ENCODE results near the gene GDF10. TPM values are rescaled to one million over a fixed set of nuclear protein-coding genes. Genes with fewer than 3 reads are reported as not detected.

Gene GDF10
- total and polyA plus RNA-seq, 10 donors, result 0.02 to 0.35 (median 0.20) TPM; not detected in 3

DNA sequence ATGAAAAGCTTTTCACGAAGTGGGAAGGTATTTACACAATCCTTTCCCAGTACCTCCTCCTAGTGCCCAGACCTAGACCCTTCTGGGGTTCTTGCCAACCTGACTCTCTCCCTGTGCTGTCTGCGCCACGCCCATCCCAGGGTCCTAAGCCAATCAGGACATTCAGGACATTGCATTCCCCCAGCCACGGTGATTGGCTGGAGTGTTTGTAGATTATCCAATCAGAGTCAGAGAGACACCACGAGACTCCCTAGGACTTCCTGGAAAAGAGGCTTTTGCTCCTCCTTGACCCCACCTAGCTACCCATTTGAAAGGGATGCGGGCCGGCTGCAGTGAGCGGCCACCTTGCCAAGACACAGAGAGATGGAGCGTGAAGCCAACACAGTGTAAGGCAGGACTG is 18.7 kb downstream of the GDF10 start:
- DNase-seq, result no peak
- H3K9me3 ChIP-seq, result no peaks in the 10 kb centered on the region
- H3K27ac ChIP-seq, result no peak overlapping the region
- H3K36me3 ChIP-seq, result no peaks in the 10 kb centered on the region
- no peak for TF ChIP-seq POLR2AphosphoS5 (IDR thresholded peaks at IDR 0.05)
- TF ChIP-seq POLR2A (IDR thresholded peaks at IDR 0.05), result no peak
- TF ChIP-seq, protein P1, sequence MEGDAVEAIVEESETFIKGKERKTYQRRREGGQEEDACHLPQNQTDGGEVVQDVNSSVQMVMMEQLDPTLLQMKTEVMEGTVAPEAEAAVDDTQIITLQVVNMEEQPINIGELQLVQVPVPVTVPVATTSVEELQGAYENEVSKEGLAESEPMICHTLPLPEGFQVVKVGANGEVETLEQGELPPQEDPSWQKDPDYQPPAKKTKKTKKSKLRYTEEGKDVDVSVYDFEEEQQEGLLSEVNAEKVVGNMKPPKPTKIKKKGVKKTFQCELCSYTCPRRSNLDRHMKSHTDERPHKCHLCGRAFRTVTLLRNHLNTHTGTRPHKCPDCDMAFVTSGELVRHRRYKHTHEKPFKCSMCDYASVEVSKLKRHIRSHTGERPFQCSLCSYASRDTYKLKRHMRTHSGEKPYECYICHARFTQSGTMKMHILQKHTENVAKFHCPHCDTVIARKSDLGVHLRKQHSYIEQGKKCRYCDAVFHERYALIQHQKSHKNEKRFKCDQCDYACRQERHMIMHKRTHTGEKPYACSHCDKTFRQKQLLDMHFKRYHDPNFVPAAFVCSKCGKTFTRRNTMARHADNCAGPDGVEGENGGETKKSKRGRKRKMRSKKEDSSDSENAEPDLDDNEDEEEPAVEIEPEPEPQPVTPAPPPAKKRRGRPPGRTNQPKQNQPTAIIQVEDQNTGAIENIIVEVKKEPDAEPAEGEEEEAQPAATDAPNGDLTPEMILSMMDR (IDR thresholded peaks at IDR 0.05 in 8 of 11, conservative IDR thresholded peaks at IDR 0.05 in 3 of 11), result no peak
- H3K27me3 ChIP-seq (replicated peaks in 1 of 7), result peaks cover 0 to 13% (median 0%) of the 10 kb centered on the region in 7 donors
- no peak overlapping the region for H3K4me3 ChIP-seq
- 52 to 90% (median 84%) methylated on average over 9 of the region's 9 CpGs for WGBS, 5 donors
- no peaks in the 10 kb centered on the region for H3K4me1 ChIP-seq
- intact Hi-C loops (cut with DNase I; ENCODE audit: low total_unique reads), result no loop called here

DNA sequence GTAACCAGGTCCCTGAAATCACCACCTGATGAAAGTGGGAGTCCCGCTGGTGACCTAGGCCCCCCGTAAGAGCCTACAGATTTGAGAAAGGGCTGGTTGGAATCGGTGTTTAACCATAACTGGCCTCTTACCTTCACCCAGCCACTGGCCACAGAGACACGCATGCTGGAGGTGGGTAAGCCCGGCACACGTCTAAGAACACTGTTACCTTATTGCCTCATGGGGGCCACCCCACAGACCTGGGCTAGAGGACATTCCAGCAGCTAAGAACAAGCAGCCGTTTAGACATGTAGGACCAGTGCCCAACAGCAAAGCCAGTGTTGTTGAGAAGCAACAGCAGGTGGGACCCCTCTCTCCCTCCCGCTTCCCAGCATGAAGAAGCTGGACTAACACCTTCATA is 19.8 kb downstream of the GDF10 start:
- Histone ChIP-seq H3K4me3 (no peak overlapping the region), H3K36me3 (no peaks in the 10 kb centered on the region), H3K9me3 (no peaks in the 10 kb centered on the region), H3K27me3 (replicated peaks in 1 of 7) (peaks cover 0 to 16% (median 0%) of the 10 kb centered on the region in 7 donors), H3K4me1 (no peaks in the 10 kb centered on the region), H3K27ac (no peak overlapping the region)
- TF ChIP-seq, protein P1 (IDR thresholded peaks at IDR 0.05 in 8 of 11, conservative IDR thresholded peaks at IDR 0.05 in 3 of 11), result no peak
- no peak for TF ChIP-seq POLR2AphosphoS5 (IDR thresholded peaks at IDR 0.05)
- no peak for TF ChIP-seq POLR2A (IDR thresholded peaks at IDR 0.05)
- DNase-seq, result no peak
- intact Hi-C loops (cut with DNase I; ENCODE audit: low total_unique reads), result no loop called here
- WGBS, 5 donors, result 88 to 94% (median 93%) methylated on average over 8 of the region's 8 CpGs

DNA sequence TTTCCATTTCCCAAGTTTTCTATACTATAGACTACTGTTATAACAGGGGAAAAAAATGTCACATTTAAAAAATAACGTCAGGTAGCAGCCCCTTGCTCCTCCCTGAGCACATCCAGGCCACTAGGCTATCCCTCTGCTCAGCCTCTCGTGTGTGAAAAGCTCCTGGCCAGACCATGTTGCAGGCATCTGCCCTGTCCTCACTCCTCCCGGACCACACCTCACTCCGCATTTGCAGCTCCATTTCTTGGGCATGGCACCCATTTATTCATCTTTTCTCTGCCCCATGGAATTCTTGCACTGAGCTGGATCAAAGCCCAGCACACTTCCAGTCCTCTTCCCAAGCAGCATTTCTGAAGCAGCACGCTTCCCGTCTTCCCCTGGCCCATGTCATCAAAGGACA is 20.8 kb downstream of the GDF10 start:
- DNase-seq, result no peak
- H3K27me3 ChIP-seq (replicated peaks in 1 of 7), result peaks cover 0 to 17% (median 0%) of the 10 kb centered on the region in 7 donors
- TF ChIP-seq POLR2A (IDR thresholded peaks at IDR 0.05), result no peak
- TF ChIP-seq POLR2AphosphoS5 (IDR thresholded peaks at IDR 0.05), result no peak
- TF ChIP-seq, protein P1 (IDR thresholded peaks at IDR 0.05 in 8 of 11, conservative IDR thresholded peaks at IDR 0.05 in 3 of 11), result no peak
- H3K36me3 ChIP-seq, result no peaks in the 10 kb centered on the region
- H3K4me3 ChIP-seq, result no peak overlapping the region
- no peaks in the 10 kb centered on the region for H3K9me3 ChIP-seq
- intact Hi-C loops (cut with DNase I; ENCODE audit: low total_unique reads), result no loop called here
- 74 to 87% (median 83%) methylated on average over 6 of the region's 6 CpGs for WGBS, 5 donors
- no peaks in the 10 kb centered on the region for H3K4me1 ChIP-seq
- no peak overlapping the region for H3K27ac ChIP-seq

DNA sequence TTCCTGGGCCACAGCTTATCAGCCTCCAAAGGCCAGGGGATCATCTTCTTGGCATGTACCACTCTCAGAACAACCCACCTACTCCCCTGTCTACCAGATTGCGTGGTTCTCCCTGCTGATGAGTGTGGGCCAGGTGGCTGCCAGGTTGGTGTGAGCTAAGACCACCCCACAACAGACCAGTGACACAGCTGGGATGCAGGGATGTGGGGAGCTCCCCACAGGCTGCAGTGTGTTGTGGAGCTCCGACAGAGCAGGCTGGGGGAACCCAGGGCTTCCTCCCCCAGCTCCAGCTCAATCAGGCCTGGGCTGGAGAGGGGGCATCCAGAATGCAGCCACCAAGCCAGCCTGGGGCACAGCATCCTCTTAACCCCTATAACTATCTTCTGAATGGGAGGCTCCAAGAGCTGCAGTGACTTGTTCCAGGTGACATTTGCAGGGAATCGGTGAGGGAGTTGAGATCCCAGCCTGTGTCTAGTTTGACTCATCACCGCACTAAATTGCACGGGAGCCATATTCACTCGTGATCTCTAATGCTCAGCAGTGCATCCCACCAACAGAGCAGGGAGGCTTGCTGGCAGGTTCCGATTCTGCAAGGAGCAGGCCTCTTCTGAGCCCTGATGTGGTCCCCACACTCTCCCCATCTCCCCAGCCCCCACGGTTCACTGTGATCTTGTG is 21.7 kb downstream of the GDF10 start:
- intact Hi-C loops (cut with DNase I; ENCODE audit: low total_unique reads), result no loop called here
- H3K27me3 ChIP-seq (replicated peaks in 1 of 7), result peaks cover 0 to 17% (median 0%) of the 10 kb centered on the region in 7 donors
- TF ChIP-seq, protein P1 (IDR thresholded peaks at IDR 0.05 in 8 of 11, conservative IDR thresholded peaks at IDR 0.05 in 3 of 11), result no peak
- TF ChIP-seq POLR2A (IDR thresholded peaks at IDR 0.05) (no peak), POLR2AphosphoS5 (IDR thresholded peaks at IDR 0.05) (no peak)
- no peak overlapping the region for H3K27ac ChIP-seq
- H3K9me3 ChIP-seq, result no peaks in the 10 kb centered on the region
- no peaks in the 10 kb centered on the region for H3K4me1 ChIP-seq
- H3K4me3 ChIP-seq, result no peak overlapping the region
- DNase-seq, result no peak
- WGBS, 5 donors, result 69 to 89% (median 83%) methylated on average over 7 to 8 of the region's 8 CpGs
- no peaks in the 10 kb centered on the region for H3K36me3 ChIP-seq
